Measurements from ENCODE around the gene ERC2. TPM values are rescaled to one million over a fixed set of nuclear protein-coding genes. Genes with fewer than 3 reads are reported as not detected.
"Not testable (repeated sequence)": the region's sequence is repeated elsewhere in the genome, so short reads cannot be mapped to it uniquely, and the experiment has no call there.

The ERC2 gene
- total RNA-seq, 1 donor from 2014 or later, result under 0.01 TPM

GRCh38 chr3:56025326-56025725 lies 442.9 kb downstream of the ERC2 start:
- no peaks in the 10 kb centered on the region for H3K27me3 ChIP-seq (ENCODE audit: control insufficient read depth, insufficient read depth, low read length)
- DNase-seq (ENCODE audit: low read depth), result peak; percentile 18
- no peak for TF ChIP-seq CTCF (IDR thresholded peaks at IDR 0.05; ENCODE audit: insufficient read depth, low read length, severe bottlenecking)
- no peak for FAIRE-seq
- no peaks in the 10 kb centered on the region for H3K36me3 ChIP-seq (ENCODE audit: control insufficient read depth, insufficient read depth, low read length)
- no peak overlapping the region for H3K4me3 ChIP-seq (ENCODE audit: low read depth, low read length)

- no peaks in the 10 kb centered on the region for H3K27me3 ChIP-seq (ENCODE audit: control insufficient read depth, insufficient read depth, low read length)
- no peaks in the 10 kb centered on the region for H3K36me3 ChIP-seq (ENCODE audit: control insufficient read depth, insufficient read depth, low read length)
- TF ChIP-seq CTCF (IDR thresholded peaks at IDR 0.05; ENCODE audit: insufficient read depth, low read length, severe bottlenecking), result no peak
- no peak overlapping the region for H3K4me3 ChIP-seq (ENCODE audit: low read depth, low read length)
- no peak for FAIRE-seq
- no peak for DNase-seq (ENCODE audit: low read depth)
Measured at GRCh38 chr3:56023546-56023945, 444.7 kb downstream of the ERC2 start.

- no peak for TF ChIP-seq CTCF (IDR thresholded peaks at IDR 0.05; ENCODE audit: insufficient read depth, low read length, severe bottlenecking)
- Histone ChIP-seq H3K36me3 (ENCODE audit: control insufficient read depth, insufficient read depth, low read length) (no peaks in the 10 kb centered on the region), H3K4me3 (ENCODE audit: low read depth, low read length) (no peak overlapping the region), H3K27me3 (ENCODE audit: control insufficient read depth, insufficient read depth, low read length) (no peaks in the 10 kb centered on the region)
- FAIRE-seq, result no peak
- DNase-seq (ENCODE audit: low read depth), result no peak
Measured at GRCh38 chr3:56022619-56023018, 445.6 kb downstream of the ERC2 start.

GRCh38 chr3:56019490-56020146 lies 448.6 kb downstream of the ERC2 start:
- H3K4me3 ChIP-seq (ENCODE audit: low read depth, low read length), result no peak overlapping the region
- TF ChIP-seq CTCF (IDR thresholded peaks at IDR 0.05; ENCODE audit: insufficient read depth, low read length, severe bottlenecking), result no peak
- no peak for FAIRE-seq
- DNase-seq (ENCODE audit: low read depth), result no peak
- no peaks in the 10 kb centered on the region for H3K36me3 ChIP-seq (ENCODE audit: control insufficient read depth, insufficient read depth, low read length)
- H3K27me3 ChIP-seq (ENCODE audit: control insufficient read depth, insufficient read depth, low read length), result no peaks in the 10 kb centered on the region

- not testable (repeated sequence) for H3K36me3 ChIP-seq (ENCODE audit: control insufficient read depth, insufficient read depth, low read length); H3K4me3 ChIP-seq (ENCODE audit: low read depth, low read length); DNase-seq (ENCODE audit: low read depth); H3K27me3 ChIP-seq (ENCODE audit: control insufficient read depth, insufficient read depth, low read length); FAIRE-seq
Measured at GRCh38 chr3:56015374-56015773, 452.9 kb downstream of the ERC2 start.

GRCh38 chr3:56012721-56013120 lies 455.5 kb downstream of the ERC2 start:
- FAIRE-seq, result no peak
- H3K27me3 ChIP-seq (ENCODE audit: control insufficient read depth, insufficient read depth, low read length), result no peaks in the 10 kb centered on the region
- no peaks in the 10 kb centered on the region for H3K36me3 ChIP-seq (ENCODE audit: control insufficient read depth, insufficient read depth, low read length)
- no peak overlapping the region for H3K4me3 ChIP-seq (ENCODE audit: low read depth, low read length)
- no peak for DNase-seq (ENCODE audit: low read depth)
- TF ChIP-seq CTCF (IDR thresholded peaks at IDR 0.05; ENCODE audit: insufficient read depth, low read length, severe bottlenecking), result no peak
